GM19035 (cell line): Measurements from ENCODE around the gene SORCS1.

ENCODE experiments used
- ATAC-seq: cut with Tn5 transposase; IDR thresholded peaks from one replicate; pipeline ENCODE4 v1.9.1; 2021; ENCODE audit not compliant: unreplicated experiment

SORCS1 gene

DNA sequence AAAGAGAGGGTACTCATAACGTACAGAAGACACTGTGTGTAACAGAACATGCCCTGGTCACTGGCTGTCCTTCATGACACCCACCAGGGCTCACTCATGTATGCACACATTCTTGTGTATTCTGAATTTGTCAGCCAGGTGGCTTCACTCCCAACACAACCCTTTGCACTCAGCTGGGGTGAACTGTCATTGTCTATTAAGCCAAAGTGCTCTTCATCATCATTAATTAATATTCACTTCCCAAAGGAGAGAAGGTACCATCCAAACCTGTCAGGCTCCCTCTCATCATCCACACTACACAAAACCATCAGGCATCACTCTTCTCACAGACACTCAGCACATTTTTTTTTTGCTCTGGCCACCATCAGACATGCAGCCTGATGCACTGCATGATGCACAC, 469.8 kb downstream of the SORCS1 start:
- no peak for ATAC-seq

DNA sequence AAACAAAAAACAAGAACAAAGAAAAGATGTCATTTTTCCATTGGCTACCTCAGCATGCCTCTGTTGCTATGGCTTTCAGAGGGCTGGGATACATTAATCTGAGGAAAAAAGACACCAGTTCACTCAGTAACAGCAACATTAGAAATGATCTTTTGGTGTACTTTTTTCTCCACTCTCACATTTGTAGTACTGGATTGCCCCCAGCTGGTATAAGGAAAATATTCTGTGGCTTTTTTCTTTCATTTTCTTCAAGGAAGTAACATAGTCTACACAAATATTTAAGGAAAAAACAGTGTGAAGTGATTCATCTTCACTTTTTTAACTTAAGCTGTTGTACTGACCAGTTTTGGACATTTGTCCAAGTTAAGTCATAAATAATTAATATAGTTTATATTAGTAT, 482.3 kb downstream of the SORCS1 start:
- no peak for ATAC-seq

DNA sequence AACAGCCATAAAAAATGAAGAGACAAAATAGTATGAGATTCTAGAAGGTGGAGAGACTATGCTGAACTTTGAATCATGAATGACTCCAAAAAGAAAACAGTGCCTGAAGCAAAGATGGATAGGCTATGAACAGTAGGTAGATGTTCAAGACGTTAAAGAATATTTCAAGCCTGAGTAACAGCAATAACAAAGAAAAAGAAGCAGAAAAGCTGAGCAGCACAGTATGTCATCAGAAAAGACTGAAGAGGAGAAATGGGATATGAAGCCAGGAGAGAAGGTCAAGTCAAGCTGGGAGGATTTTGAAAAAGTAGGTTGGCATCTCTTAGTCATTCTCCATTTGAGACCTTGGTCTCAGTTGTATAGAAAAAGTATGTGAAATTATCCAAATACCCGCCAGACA, 484.4 kb downstream of the SORCS1 start:
- ATAC-seq = no peak

DNA sequence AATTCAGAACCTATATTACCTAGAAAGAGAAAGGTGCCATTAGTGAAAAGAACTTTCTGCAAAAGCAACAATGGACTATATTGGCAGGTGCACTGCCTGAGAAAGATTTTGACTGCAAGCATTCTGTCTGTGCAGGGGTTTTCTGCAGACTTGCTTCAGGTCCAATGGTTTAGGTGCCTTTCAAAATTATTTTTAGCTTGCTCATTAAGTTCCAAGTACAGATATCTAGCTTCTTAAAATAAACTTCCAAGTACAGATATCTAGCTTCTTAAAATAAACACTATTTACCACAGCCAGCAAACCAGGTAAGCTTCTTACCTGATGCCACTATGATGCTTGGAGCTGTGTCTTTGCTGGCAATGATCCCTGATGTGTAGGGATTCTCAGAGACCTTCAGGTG, 485.2 kb downstream of the SORCS1 start:
- no peak for ATAC-seq

DNA sequence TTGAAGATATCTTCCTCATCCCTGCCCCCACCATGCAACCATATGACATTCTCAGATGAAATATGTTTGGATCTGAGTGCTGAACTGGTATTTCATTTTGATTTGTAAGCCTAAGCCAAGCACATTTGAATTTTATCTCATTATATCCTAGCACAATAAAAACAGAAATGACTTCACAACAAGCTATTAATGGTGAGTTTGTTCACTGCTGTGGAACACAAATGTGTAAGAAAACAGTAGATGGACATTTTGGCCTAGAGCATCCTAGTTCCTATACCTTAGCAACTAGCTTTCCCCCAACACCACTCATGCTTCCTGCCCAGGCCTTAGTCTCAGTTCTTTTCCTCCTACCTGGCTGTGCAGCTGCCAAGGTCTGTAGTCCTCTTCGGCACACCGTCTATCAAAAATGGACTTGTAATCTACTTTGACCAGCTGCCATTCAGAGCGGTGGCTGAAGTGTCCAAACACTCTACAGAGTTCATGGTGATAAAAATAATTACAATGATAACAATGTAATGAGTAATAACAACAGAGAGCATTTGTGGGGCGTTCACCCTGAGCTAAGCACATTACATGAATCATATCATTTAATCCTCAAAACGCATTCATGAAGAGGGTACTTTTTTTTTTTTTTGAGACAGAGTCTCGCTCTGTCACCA, 491.9 kb downstream of the SORCS1 start:
- no peak for ATAC-seq

DNA sequence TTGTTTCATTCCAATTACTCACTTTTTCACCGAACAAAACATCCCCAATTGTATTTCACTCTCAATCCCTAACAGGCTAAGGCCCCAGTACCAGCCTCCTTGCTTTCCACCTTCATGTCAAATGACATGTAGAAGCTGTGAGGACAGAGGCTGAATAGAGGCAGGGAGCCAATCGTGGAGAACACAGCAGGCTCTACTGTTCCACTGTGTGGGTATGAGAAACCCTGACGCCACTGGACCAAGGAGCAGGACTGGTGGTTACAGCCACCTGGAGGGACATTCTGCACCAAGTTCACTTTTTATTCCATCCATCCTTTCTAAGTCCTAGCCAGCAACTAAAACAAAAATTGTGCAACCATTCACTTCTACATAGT, 502.8 kb downstream of the SORCS1 start:
- no peak for ATAC-seq

DNA sequence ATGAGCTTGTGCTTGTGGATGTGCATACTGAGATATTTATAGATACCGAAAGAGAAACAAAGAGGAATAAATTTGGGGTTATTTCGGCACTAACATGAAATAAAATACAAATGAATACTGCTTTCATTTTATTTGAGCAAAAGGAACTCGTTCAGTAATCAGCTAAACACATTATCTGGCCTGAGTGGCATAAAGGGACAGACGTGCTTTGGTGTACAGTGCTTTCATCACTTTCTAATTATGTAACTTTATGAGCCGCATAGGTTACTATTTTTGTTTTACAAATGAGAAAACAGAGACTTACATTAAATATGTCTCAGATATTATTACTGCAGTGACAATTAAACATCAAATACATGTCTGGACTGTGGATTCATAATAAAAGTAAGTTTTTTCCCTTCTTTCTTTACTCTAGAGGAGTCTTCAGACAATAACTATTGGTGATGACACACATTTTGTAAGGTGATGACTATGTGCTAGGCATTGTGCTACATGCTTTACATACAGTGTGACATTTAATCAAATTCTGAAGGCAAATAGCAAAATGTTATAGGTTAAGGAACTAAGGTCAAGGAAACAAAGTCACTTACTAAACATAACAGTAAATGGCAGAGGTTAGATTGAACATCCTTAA, 503.3 kb downstream of the SORCS1 start:
- ATAC-seq = no peak

DNA sequence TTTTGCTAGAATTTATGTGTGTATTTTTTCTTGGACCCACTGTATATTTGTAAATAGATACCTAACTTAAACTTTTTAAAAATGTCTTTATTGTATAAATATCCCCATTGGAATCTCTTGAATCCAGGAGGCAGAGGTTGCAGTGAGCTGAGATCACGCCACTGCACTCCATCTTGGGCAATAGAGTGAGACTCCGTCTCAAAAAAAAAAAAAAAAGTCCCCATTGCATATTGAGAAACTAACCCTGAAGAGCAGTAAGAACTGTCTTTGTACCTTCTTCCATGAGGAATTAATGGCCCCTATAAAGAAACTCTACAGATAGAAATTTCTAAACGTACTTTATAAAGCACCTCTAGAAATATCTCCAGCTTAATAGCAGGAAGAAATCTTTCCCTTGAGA, 504.0 kb downstream of the SORCS1 start:
- no peak for ATAC-seq

DNA sequence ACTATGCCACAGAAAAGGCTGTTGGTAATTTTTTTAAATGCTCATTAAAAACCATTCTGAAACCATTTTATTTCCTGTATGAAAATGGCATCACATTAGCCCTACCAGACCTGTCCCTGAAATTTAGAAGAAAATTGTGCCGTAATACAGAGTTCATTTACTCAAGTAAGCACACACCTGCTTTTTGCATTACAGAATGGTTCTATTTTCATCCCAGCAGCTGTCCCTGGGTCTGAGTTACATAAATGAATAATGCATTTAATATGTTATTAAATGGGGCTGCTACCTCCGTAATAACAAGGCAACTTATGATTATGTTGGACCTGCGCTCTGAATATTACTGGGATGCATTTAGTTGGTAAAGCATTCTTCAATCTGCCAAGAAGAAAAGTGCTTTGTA, 508.9 kb downstream of the SORCS1 start:
- no peak for ATAC-seq

DNA sequence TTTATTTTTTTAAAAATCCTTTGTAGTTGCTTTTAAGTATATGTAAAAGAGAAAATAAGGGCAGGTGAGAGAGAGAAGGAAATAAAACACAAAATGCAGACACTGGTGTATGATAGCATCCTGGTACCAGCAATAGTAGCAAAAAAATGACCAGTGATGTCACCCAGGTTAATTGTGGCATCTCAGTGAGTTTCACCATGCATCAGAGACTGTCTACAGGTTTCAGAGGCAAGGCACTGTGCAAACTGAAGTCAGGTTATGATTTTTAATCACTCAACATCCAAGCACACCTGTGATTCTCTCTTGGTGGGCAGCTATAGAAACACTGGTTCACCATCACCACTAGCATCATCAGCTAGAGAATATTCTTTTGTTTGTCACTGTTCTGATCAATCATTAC, 509.3 kb downstream of the SORCS1 start:
- ATAC-seq = no peak

DNA sequence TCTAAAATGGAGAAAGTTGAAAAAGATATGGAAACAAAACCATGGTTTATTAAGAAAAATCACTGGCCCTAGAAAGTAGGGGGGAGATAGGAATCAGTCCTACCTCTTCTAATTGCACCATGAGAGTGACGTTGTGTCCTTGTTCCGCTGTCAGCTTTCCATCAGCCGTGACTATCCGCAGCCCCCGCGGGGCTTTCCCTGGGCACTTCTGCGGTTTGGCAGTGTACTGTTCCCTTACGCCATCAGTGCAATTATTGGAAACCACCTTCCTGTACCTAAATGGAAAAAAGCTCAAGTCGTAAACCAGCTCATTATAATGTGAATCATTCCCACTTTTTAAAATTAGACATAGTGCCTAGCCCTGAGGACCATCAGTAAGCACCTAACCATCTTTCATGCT, 512.2 kb downstream of the SORCS1 start:
- no peak for ATAC-seq

DNA sequence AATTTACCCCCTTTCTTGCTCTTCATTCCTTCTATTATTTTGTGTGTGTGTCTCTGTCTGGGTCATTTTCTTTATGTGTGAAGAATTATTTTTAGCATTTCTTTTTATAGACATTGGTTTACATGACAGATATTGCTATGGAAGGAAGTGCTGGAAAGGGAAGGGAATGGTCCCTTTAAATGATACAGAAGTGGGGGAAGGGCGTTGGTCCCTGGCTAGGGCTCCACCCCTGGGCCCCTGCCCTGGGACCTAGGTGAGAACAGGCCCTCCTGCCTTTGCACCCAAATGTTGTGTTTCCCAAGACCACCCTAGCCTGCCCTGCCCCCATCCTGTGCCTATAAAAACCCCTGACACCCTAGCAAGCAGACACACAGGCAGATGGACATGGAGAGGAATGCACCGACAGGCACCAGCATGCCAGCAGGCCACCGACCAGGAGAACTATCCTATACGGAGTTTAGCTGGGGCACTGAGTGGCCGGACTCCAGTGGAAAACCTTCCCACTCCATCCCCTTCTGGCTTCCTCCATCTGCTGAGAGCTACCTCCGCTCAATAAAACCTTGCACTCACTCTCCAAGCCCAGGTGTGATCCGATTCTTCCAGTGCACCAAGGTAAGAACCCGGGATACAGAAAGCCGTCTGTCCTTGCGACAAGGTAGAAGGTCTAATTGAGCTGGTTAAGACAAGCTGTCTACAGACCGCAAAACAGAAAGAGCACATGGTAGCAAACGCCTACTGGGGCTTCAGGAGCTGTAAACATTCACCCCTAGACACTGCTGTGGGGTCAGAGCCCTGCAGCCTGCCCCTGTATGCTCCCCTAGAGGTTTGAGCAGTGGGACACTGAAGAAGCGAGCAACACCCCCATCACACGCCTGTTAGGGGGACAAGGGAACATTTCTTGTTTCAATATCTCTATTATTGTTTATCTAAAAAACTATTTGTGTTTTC, 515.7 kb downstream of the SORCS1 start:
- ATAC-seq = no peak

DNA sequence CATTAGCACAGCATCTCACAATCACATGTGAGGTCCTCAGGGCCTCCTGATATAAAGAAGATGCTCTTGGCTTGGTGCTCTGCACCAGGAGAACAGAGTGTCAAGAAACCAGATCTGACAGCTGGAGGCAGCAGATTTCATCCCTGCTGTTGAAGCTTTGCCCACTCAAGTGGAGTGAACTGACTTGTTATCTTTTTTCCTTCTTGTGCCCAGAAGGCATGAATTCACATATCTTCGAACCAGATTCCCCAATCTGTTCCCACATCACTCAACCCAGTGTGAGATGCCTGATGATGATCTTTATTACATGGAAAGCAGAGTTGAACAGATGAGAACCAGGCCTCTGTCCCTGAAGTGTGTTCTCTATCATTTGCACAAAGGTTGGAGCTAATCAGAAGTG, 521.0 kb downstream of the SORCS1 start:
- no peak for ATAC-seq

DNA sequence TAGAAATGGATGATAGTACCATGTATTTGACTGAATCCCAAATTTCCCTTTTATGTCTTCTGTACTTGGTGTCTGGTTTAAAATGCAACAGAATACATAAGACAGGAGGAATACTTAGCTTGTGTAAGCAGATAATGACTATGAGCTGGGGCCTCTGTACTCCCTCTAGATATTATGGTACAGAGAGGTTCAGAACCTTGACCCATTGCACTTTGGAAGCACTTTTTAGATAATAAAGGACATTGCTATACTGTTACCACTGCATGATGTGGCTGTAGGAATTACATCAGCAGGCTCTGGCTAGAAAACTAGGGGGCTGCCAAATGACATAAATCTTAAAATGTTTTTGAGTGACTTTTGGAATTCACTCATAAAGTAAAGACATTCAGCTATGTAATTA, 526.6 kb downstream of the SORCS1 start:
- ATAC-seq = no peak

DNA sequence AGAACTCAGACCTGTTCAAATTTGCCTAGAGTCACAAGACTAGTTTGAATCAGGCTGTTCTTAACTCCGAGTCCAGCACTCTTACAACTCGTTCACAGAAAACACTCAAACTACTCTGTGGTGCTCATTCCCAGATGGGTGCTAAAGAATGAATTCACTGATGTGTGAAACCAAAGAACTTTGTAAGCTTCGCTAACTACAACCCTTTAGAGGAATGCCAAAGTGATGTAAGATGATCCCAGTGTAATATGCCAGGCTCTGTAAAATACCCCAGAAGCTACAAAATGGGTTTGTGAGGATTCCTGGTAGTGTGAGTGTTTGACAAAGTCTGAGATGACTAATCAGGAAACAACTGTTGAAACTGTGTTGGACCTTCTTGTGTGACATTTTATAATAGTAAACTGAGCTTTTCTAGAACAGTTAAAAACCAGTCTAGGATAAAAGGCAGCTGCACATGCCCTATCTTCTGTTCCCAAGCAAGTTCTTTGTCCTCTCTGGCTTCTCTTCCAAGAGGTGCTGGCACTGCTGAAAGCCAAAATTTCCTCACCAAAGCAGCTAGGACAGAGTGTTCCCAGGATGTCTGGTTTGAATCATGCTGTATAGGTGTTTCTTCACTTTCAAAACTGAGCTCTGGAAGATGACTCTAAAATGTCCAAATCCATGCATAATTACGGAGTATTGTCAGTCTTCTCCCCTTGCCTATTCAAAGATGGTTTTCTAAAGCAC, 527.6 kb downstream of the SORCS1 start:
- ATAC-seq = no peak

DNA sequence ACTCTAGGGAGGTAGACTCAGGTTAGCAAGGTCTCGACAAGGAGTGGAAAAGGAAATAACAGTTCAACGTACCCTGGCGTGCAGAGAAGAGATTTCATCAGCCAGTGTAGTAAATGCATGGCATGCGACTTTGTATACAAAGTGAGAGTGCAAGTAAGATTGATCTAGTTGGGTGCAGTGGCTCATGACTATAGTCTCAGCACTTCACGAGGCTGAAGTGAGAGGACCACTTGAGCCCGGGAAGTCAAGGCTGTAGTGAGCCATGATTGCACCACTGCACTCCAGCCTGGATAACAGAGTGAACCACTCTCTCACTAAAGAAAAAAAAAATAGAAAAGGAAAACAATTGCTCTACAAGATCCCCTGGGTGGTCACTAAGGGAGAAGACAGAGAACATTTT, 528.6 kb downstream of the SORCS1 start:
- ATAC-seq = no peak

DNA sequence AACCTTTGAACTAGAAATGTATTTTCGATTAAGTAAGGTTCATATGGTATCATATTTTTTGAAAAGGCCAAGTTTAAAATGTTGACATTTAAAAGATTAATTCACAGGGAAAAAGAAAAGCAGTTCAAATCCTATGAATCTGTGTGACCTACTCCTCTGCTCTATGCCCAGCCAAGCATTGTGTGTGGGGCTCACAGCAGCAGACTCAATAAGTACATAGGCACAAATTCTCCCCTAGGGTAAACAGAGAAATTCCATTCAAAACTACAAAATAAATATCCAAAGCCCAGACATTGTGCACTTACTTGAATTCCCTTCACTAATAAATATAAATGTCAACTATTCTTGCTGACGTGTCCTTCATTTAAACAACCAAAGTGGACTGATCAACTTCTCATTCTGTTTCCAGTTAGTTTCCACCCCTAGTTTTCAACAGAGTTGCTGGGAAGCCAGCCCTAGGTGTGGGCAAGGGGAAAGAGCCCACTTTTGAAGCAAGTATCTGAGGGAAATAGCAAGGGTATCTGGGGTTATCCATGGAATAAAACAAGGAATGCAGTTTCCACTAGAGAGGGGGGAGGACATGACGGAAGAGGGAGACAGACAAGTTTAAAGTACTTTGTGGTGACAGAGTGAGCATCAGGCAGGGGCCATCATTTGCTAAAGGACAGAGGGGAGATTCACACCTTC, 533.3 kb downstream of the SORCS1 start:
- no peak for ATAC-seq

DNA sequence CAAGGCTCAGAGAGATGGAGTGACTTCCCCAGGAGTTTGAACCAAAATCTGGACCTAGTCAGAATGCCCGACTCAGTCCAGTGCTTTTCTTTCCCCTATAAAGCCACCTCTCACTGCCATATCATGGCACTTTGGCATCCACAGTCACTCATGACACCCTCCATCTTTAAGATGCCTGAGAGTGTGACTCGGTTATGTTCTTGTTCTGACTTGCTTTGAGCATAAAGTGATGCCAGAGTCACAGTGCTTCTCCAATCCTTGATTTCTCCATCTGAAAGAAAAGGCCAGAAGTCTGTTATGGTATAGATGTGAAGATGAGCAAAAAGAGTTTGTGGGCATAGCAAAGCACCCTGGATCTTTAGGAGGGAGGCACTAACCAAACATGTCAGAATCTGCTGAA, 538.1 kb downstream of the SORCS1 start:
- no peak for ATAC-seq

DNA sequence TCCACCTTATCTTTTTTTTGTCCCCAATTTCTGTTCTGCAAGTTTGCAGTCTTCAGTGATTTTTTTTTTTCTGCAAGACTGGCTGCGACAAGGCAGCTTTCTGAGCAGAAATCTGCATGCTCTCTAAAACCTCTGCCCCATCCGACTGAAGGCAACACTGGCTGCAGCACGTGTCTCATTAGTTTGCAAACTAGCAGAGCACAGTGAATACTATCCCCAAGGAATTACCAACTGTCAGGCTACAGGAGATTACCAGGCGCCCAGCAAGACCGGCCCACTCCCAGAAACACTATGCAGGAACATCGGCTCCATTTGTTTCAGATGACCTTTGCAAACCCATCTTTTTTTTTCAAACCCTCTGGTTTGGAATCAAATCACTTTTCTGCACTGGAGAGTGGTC, 538.8 kb downstream of the SORCS1 start:
- ATAC-seq = no peak

DNA sequence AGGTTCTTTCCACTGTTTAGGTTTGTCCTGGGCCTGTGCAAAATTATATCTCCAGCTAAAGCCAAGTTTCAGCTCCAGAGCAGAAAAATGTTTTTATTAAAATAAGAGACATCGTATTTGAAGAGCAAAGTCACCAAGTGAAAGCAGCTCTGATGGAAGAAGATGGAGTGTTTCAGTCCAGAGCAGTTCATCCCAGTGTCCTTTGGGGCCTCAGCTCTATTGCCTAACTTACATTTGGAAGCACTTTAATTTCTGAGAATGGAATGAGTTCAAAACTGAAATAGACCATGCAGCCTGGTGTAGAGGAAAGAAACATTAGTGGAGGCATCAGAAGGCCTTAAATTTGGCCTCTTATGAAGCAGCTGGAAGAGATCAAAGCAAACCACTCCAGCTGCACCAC, 545.2 kb downstream of the SORCS1 start:
- no peak for ATAC-seq

DNA sequence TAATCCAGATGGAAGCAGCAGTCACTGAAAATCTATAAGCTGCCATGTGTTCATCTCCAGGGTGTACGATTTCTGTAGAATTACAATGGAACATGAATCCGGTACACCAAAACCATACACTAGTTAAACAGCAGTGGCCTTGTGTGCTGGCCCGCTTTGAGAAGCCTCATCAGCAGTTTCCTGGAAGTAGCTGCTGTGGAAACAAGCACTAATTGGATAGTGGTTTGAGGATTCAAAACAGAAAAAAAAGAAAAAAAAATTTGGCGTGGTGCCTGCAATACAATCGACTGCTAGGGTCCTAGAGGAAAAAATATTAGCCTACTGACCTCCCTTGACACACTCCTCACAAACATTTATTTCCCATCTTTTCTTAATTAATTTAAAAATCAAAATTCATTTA, 545.9 kb downstream of the SORCS1 start:
- ATAC-seq = no peak
